Smooth muscle cell (in vitro differentiated cells): ENCODE results near the gene ARHGAP28. TPM values are rescaled to one million over a fixed set of nuclear protein-coding genes. Genes with fewer than 3 reads are reported as not detected.

ENCODE experiments used
- DNase-seq: peaks from one replicate; lab custom pipeline; 2025; ENCODE audit not compliant: unreplicated experiment; lab: John Stamatoyannopoulos, UW
- H2AFZ ChIP-seq: fragments of 200-600 bp; sonication (generic); 2 replicates; pipeline ENCODE4 v1.6.0; 2016; ENCODE audit warnings: antibody characterized with exemption, low read depth, mild to moderate bottlenecking
- H3F3A ChIP-seq: fragments of 200-600 bp; sonication (generic); 2 replicates; pipeline ENCODE4 v1.6.0; 2017; ENCODE audit warnings: antibody characterized with exemption, low read depth
- H3K27ac ChIP-seq: fragments of 200-600 bp; sonication (generic); 2 replicates; pipeline ENCODE4 v1.5.1; 2016; ENCODE audit warnings: low read depth, mild to moderate bottlenecking
- H3K27me3 ChIP-seq: fragments of 200-600 bp; sonication (generic); 2 replicates; pipeline ENCODE4 v1.6.1; 2016; ENCODE audit warnings: low read depth, mild to moderate bottlenecking
- H3K36me3 ChIP-seq: fragments of 200-600 bp; sonication (generic); 2 replicates; pipeline ENCODE4 v1.5.1; 2016; ENCODE audit warnings: low read depth
- H3K4me1 ChIP-seq: fragments of 200-600 bp; sonication (generic); 2 replicates; pipeline ENCODE4 v1.5.1; 2016; ENCODE audit warnings: low read depth
- H3K4me2 ChIP-seq: fragments of 200-600 bp; sonication (generic); 2 replicates; pipeline ENCODE4 v1.6.0; 2016; ENCODE audit warnings: mild to moderate bottlenecking
- H3K4me3 ChIP-seq: fragments of 200-600 bp; sonication (generic); 2 replicates; pipeline ENCODE4 v1.5.1; 2016; ENCODE audit warnings: mild to moderate bottlenecking
- H3K79me2 ChIP-seq: fragments of 200-600 bp; sonication (generic); 2 replicates; pipeline ENCODE4 v1.6.0; 2016; ENCODE audit warnings: low read depth, mild to moderate bottlenecking
- H3K9ac ChIP-seq: fragments of 200-600 bp; sonication (generic); 2 replicates; pipeline ENCODE4 v1.6.0; 2016; ENCODE audit warnings: low read depth
- H3K9me3 ChIP-seq: fragments of 200-600 bp; sonication (generic); replicated peaks from 2 replicates; pipeline ENCODE4 v1.5.1; 2016; ENCODE audit warnings: low read depth
- H4K20me1 ChIP-seq: fragments of 200-600 bp; sonication (generic); 2 replicates; pipeline ENCODE4 v1.6.0; 2016; ENCODE audit warnings: low read depth
- CTCF ChIP-seq: fragments of 200-600 bp; sonication (generic); IDR thresholded peaks from 2 replicates; pipeline ENCODE4 v1.5.1; 2017; ENCODE audit warnings: borderline replicate concordance, mild to moderate bottlenecking, antibody characterized with exemption; ENCODE audit not compliant: insufficient read depth, poor library complexity, severe bottlenecking
- WGBS: methylation state at CpG from one replicate; pipeline ENCODE4 v1.1.7; 2016; ENCODE audit warnings: low lambda C conversion rate; 5-methylcytosine and 5-hydroxymethylcytosine counted together
- polyA plus RNA-seq: library from polyadenylated mRNA; unstranded; fragments of >200 nt; fragmentation: Nextera tagmentation; extraction: Ambion mirVana; gene quantifications from 2 replicates; pipeline ENCODE4 v1.2.1, GENCODE V29; 2016
- total RNA-seq: library from RNA; depleted of rRNA; stranded (reverse); fragments of >200 nt; gene quantifications from 2 replicates; pipeline ENCODE4 v1.2.3, GENCODE V29; 2014

Gene ARHGAP28
- total and polyA plus RNA-seq, 2 experiments from 2014 or later: 16.2 to 27.7 TPM

GRCh38 chr18:6807515-6808257 is 78.2 kb downstream of the ARHGAP28 start:
- H3K27ac ChIP-seq: peak overlapping the region; percentile 66
- peak overlapping the region; percentile 37 for H2AFZ ChIP-seq
- peak overlapping the region; percentile 16 for H3K4me3 ChIP-seq
- H3K9ac ChIP-seq: peak overlapping the region; percentile 10
- H3K79me2 ChIP-seq: peaks cover 29% of the 10 kb centered on the region
- no peaks in the 10 kb centered on the region for H3K27me3 ChIP-seq
- peaks cover 6% of the 10 kb centered on the region for H3K9me3 ChIP-seq
- peaks cover 5% of the 10 kb centered on the region for H3K4me1 ChIP-seq
- H4K20me1 ChIP-seq: no peaks in the 10 kb centered on the region
- peaks cover 15% of the 10 kb centered on the region for H3F3A ChIP-seq
- WGBS: 3% methylated on average over 4 of the region's 4 CpGs
- no peaks in the 10 kb centered on the region for H3K36me3 ChIP-seq
- no peak for DNase-seq
- peak overlapping the region; percentile 75 for H3K4me2 ChIP-seq
- TF ChIP-seq CTCF: no peak

GRCh38 chr18:6810191-6810590 is 80.7 kb downstream of the ARHGAP28 start:
- Histone ChIP-seq H3K27me3 (no peaks in the 10 kb centered on the region), H3F3A (peaks cover 15% of the 10 kb centered on the region), H3K79me2 (peaks cover 42% of the 10 kb centered on the region), H2AFZ (no peak overlapping the region), H3K9ac (no peak overlapping the region), H3K36me3 (no peaks in the 10 kb centered on the region), H3K4me2 (no peak overlapping the region), H3K27ac (no peak overlapping the region), H3K4me1 (peaks cover 7% of the 10 kb centered on the region), H3K4me3 (no peak overlapping the region), H3K9me3 (no peaks in the 10 kb centered on the region), H4K20me1 (no peaks in the 10 kb centered on the region)
- no peak for DNase-seq
- no peak for TF ChIP-seq CTCF

GRCh38 chr18:6811816-6812215 is 82.3 kb downstream of the ARHGAP28 start:
- Histone ChIP-seq H3K4me2 (no peak overlapping the region), H3K27me3 (no peaks in the 10 kb centered on the region), H3K4me1 (peaks cover 7% of the 10 kb centered on the region), H4K20me1 (no peaks in the 10 kb centered on the region), H3K9ac (no peak overlapping the region), H3K79me2 (peaks cover 37% of the 10 kb centered on the region), H3K36me3 (no peaks in the 10 kb centered on the region), H3K4me3 (no peak overlapping the region), H3K27ac (no peak overlapping the region), H2AFZ (no peak overlapping the region), H3K9me3 (no peaks in the 10 kb centered on the region), H3F3A (peaks cover 18% of the 10 kb centered on the region)
- TF ChIP-seq CTCF: no peak
- DNase-seq: no peak
- 93% methylated on average over 1 of the region's 1 CpG for WGBS

GRCh38 chr18:6814882-6815425 is 85.4 kb downstream of the ARHGAP28 start:
- no peak for TF ChIP-seq CTCF
- H3K27ac ChIP-seq: no peak overlapping the region
- H3K4me1 ChIP-seq: peaks cover 7% of the 10 kb centered on the region
- H3K36me3 ChIP-seq: no peaks in the 10 kb centered on the region
- H3F3A ChIP-seq: peaks cover 4% of the 10 kb centered on the region
- H3K27me3 ChIP-seq: no peaks in the 10 kb centered on the region
- DNase-seq: no peak
- no peaks in the 10 kb centered on the region for H3K9me3 ChIP-seq
- no peak overlapping the region for H2AFZ ChIP-seq
- H3K79me2 ChIP-seq: peaks cover 20% of the 10 kb centered on the region
- H3K4me3 ChIP-seq: no peak overlapping the region
- no peak overlapping the region for H3K9ac ChIP-seq
- whole genome bisulfite sequencing: 88% methylated on average over 4 of the region's 4 CpGs
- H4K20me1 ChIP-seq: no peaks in the 10 kb centered on the region
- H3K4me2 ChIP-seq: peak overlapping the region; percentile 33
